Placental pericyte (primary cell): ENCODE results near the gene NUPR1. TPM values are rescaled to one million over a fixed set of nuclear protein-coding genes. Genes with fewer than 3 reads are reported as not detected.

Source experiments
- total RNA-seq: library from RNA; depleted of rRNA; stranded (reverse); fragments of >200 nt; gene quantifications from 2 replicates; pipeline ENCODE4 v1.2.3, GENCODE V29; 2012

The NUPR1 gene
- 1.1 and 45.3 TPM in 2 replicates for total RNA-seq

GRCh38 chr16:28538733-28539596, at the start of gene NUPR1:
NUPR1 (minus strand) TSS chr16:28538974; CDS start chr16:28538907, 67 bp downstream.

GRCh38 chr16:28553776-28554633, 15.2 kb upstream of the NUPR1 start, which contains the start of gene SGF29:
SGF29 (plus strand) TSS chr16:28553920; CDS start chr16:28581070, 27,150 bp downstream.

GRCh38 chr16:28494121-28494851, 44.5 kb downstream of the NUPR1 start, which contains the start of gene APOBR:
APOBR (plus strand) TSS chr16:28494643; CDS start chr16:28494682, 39 bp downstream.

GRCh38 chr16:28491970-28492474, 46.8 kb downstream of the NUPR1 start, which contains the start of gene CLN3:
CLN3 (minus strand) TSS chr16:28492074; CDS start chr16:28491759, 315 bp downstream.

Other genes starting within 250 kb of the NUPR1 start
- under 0.01 TPM in 1 of 2 replicates, not detected in the other for gene SBK1, start 246.4 kb downstream of the NUPR1 start, total RNA-seq
- 1.5 TPM in 1 of 2 replicates, not detected in the other for gene NPIPB6, start 175.5 kb downstream of the NUPR1 start, total RNA-seq
- gene EIF3CL, start 135.1 kb downstream of the NUPR1 start, total RNA-seq: 107 and 141 TPM in 2 replicates
- gene NPIPB7, start 66.6 kb downstream of the NUPR1 start, total RNA-seq: not detected in 2 replicates
- 14.3 and 28.0 TPM in 2 replicates for gene CLN3, start 46.9 kb downstream of the NUPR1 start, total RNA-seq
- gene APOBR, start 44.3 kb downstream of the NUPR1 start, total RNA-seq: not detected in 2 replicates
- not detected in 2 replicates for gene IL27, start 32.1 kb downstream of the NUPR1 start, total RNA-seq
- 11.2 and 20.8 TPM in 2 replicates for gene SGF29, start 14.9 kb upstream of the NUPR1 start, total RNA-seq
- gene SULT1A2, start 58.1 kb upstream of the NUPR1 start, total RNA-seq: 0.44 TPM in 1 of 2 replicates, not detected in the other
- 0.57 and 13.3 TPM in 2 replicates for gene SULT1A1, start 71.1 kb upstream of the NUPR1 start, total RNA-seq
- gene NPIPB8, start 99.1 kb upstream of the NUPR1 start, total RNA-seq: not detected in 2 replicates
- 126 and 142 TPM in 2 replicates for gene EIF3C, start 172.5 kb upstream of the NUPR1 start, total RNA-seq
- 1.8 and 3.7 TPM in 2 replicates for gene NPIPB9, start 212.8 kb upstream of the NUPR1 start, total RNA-seq